SK-N-SH (cell line): ENCODE results near the gene ENOX1. TPM values are rescaled to one million over a fixed set of nuclear protein-coding genes. Genes with fewer than 3 reads are reported as not detected.

ENCODE experiments used
- CTCF ChIA-PET: fragments of 300-600, 350-600 bp; formaldehyde crosslinking; extraction: SDS; loops from one replicate; lab custom pipeline; 2021; lab: Yijun Ruan, JAX
- POLR2A ChIA-PET: fragments of 350-600 bp; sonication (Branson Sonifier 250); formaldehyde crosslinking; extraction: SDS; loops from one replicate; lab custom pipeline; 2020; ENCODE audit warnings: antibody characterized with exemption, inconsistent platforms; lab: Yijun Ruan, JAX
- DNase-seq: peaks from one replicate; pipeline ENCODE4 v3.0.0; 2012
- H2AFZ ChIP-seq: fragments of 200-600 bp; sonication (generic); 2 replicates; pipeline ENCODE4 v1.8.1; 2016; ENCODE audit warnings: antibody characterized with exemption, mild to moderate bottlenecking, low read depth
- H3F3A ChIP-seq: fragments of 200-600 bp; sonication (generic); replicated peaks from 2 replicates; pipeline ENCODE3; 2016; ENCODE audit warnings: antibody characterized with exemption, mild to moderate bottlenecking; ENCODE audit not compliant: insufficient read depth
- H3K27ac ChIP-seq, 2 experiments: fragments of 200-500 bp in 1 of 2; fragments of 200-600 bp in 1 of 2; sonication (Bioruptor generic) in 1 of 2; sonication (generic), shearing (Covaris generic) in 1 of 2; 2 replicates each; pipeline versions ENCODE4 v1.5.1 to v1.6.1; 2014 to 2016; ENCODE audit warnings: low read depth in 2 of 2, inconsistent platforms in 1 of 2, low read length in 1 of 2, mild to moderate bottlenecking in 1 of 2, mixed read lengths in 1 of 2
- H3K27me3 ChIP-seq: fragments of 200-600 bp; sonication (generic), shearing (Covaris generic); 2 replicates; pipeline ENCODE4 v1.6.1; 2016; ENCODE audit warnings: mixed run types; ENCODE audit not compliant: insufficient read depth
- H3K36me3 ChIP-seq, 2 experiments: fragments of 200-500 bp in 1 of 2; fragments of 200-600 bp in 1 of 2; sonication (Bioruptor generic) in 1 of 2; sonication (generic) in 1 of 2; replicated peaks in 1 of 2; 2 replicates each; pipeline versions ENCODE3 to v1.5.1; 2014 to 2016; ENCODE audit warnings: low read length in 1 of 2, mild to moderate bottlenecking in 1 of 2; ENCODE audit not compliant: insufficient read depth in 2 of 2, control insufficient read depth in 1 of 2
- H3K4me1 ChIP-seq, 2 experiments: fragments of 200-500 bp in 1 of 2; fragments of 200-600 bp in 1 of 2; sonication (Bioruptor generic) in 1 of 2; sonication (generic), shearing (Covaris generic) in 1 of 2; 2 replicates each; pipeline versions ENCODE4 v1.5.1 to v1.6.1; 2014 to 2016; ENCODE audit warnings: low read depth in 1 of 2, low read length in 1 of 2, mixed run types in 1 of 2; ENCODE audit not compliant: insufficient read depth in 2 of 2, control insufficient read depth in 1 of 2
- H3K4me2 ChIP-seq: fragments of 200-600 bp; sonication (generic), shearing (Covaris generic); 2 replicates; pipeline ENCODE4 v1.6.1; 2017; ENCODE audit warnings: mixed run types
- H3K4me3 ChIP-seq, 2 experiments: fragments of 200-500 bp in 1 of 2; fragments of 200-600 bp in 1 of 2; sonication (Bioruptor generic) in 1 of 2; sonication (generic), shearing (Covaris generic) in 1 of 2; 2 replicates each; pipeline versions ENCODE4 v1.5.1 to v1.8.1; 2014 to 2016; ENCODE audit warnings: low read depth in 2 of 2, inconsistent platforms in 1 of 2, low read length in 1 of 2, mild to moderate bottlenecking in 1 of 2, mixed read lengths in 1 of 2, moderate library complexity in 1 of 2
- H3K79me2 ChIP-seq: fragments of 200-600 bp; sonication (generic); 2 replicates; pipeline ENCODE4 v1.8.1; 2017; ENCODE audit warnings: mild to moderate bottlenecking; ENCODE audit not compliant: insufficient read depth
- H3K9ac ChIP-seq: fragments of 200-600 bp; sonication (generic); 2 replicates; pipeline ENCODE4 v1.6.1; 2017; ENCODE audit warnings: mixed run types
- H3K9me2 ChIP-seq: fragments of 200-600 bp; sonication (generic); 2 replicates; pipeline ENCODE4 v1.6.1; 2017; ENCODE audit warnings: mixed run types
- H3K9me3 ChIP-seq: fragments of 200-600 bp; sonication (generic); 2 replicates; pipeline ENCODE4 v1.6.1; 2017; ENCODE audit warnings: mixed run types, mild to moderate bottlenecking, moderate library complexity
- H4K20me1 ChIP-seq: fragments of 200-600 bp; sonication (generic); 2 replicates; pipeline ENCODE4 v1.6.1; 2017; ENCODE audit warnings: mild to moderate bottlenecking, mixed run types; ENCODE audit not compliant: insufficient read depth
- ELF1 ChIP-seq: IDR thresholded peaks from 2 replicates; pipeline ENCODE4 v1.4.0; 2012
- EP300 ChIP-seq, 2 experiments: IDR thresholded peaks; 2 replicates each; pipeline versions ENCODE4 v1.4.0 to v1.6.1; 2012; ENCODE audit warnings: borderline replicate concordance in 1 of 2, low read depth in 1 of 2, low read length in 1 of 2
- EZH2phosphoT487 ChIP-seq: fragments of 200-600 bp; sonication (generic); IDR thresholded peaks from 2 replicates; pipeline ENCODE4 v1.6.1; 2017; ENCODE audit warnings: low read depth, mixed run types, mild to moderate bottlenecking, antibody characterized with exemption, moderate library complexity, borderline replicate concordance
- FOXM1 ChIP-seq: IDR thresholded peaks from 2 replicates; pipeline ENCODE4 v1.4.0; 2012; ENCODE audit warnings: low read depth, mild to moderate bottlenecking
- GATA2 ChIP-seq: sonication (generic); formaldehyde crosslinking; IDR thresholded peaks from 2 replicates; pipeline ENCODE4 v1.5.0; 2020; ENCODE audit warnings: mild to moderate bottlenecking, missing genetic modification reagents
- MAX ChIP-seq: IDR thresholded peaks from 2 replicates; pipeline ENCODE4 v1.4.0; 2012; ENCODE audit warnings: low read depth
- MEF2A ChIP-seq: IDR thresholded peaks from 2 replicates; pipeline ENCODE4 v1.4.0; 2012; ENCODE audit warnings: low read depth, borderline replicate concordance
- PBX3 ChIP-seq: IDR thresholded peaks from 2 replicates; pipeline ENCODE4; 2012
- POLR2AphosphoS5 ChIP-seq: IDR thresholded peaks from 2 replicates; pipeline ENCODE4 v1.6.1; 2012; ENCODE audit warnings: low read depth, low read length
- RCOR1 ChIP-seq: fragments of 150-350 bp; IDR thresholded peaks from 2 replicates; pipeline ENCODE4 v1.6.1; 2017; ENCODE audit warnings: antibody characterized with exemption, low read length
- REST ChIP-seq: IDR thresholded peaks from 2 replicates; pipeline ENCODE4 v1.6.1; 2012; ENCODE audit warnings: mild to moderate bottlenecking, low read depth, low read length, moderate library complexity
- RFX5 ChIP-seq: IDR thresholded peaks from 2 replicates; pipeline ENCODE4 v1.6.1; 2012; ENCODE audit warnings: mild to moderate bottlenecking, improper control_type of control experiment, low read length
- TCF12 ChIP-seq: IDR thresholded peaks from 2 replicates; pipeline ENCODE4 v1.4.0; 2012
- USF1 ChIP-seq: IDR thresholded peaks from 2 replicates; pipeline ENCODE4 v1.4.0; 2012; ENCODE audit warnings: low read depth, borderline replicate concordance
- USF2 ChIP-seq: fragments of 150-350 bp; IDR thresholded peaks from 2 replicates; pipeline ENCODE4 v1.6.1; 2017; ENCODE audit warnings: antibody characterized with exemption, low read length, low read depth, borderline replicate concordance
- WGBS: methylation state at CpG from one replicate; pipeline ENCODE4 v1.1.6; 2017; ENCODE audit warnings: low lambda C conversion rate; 5-methylcytosine and 5-hydroxymethylcytosine counted together
- polyA plus RNA-seq, 3 experiments: library from polyadenylated mRNA; depleted of rRNA; stranded (reverse); fragments of >200 nt; gene quantifications; 2 replicates each; pipeline ENCODE4 v1.2.3, GENCODE V29; 2012

The ENOX1 gene
- polyA plus RNA-seq, 1 of the 3 experiments (the other 2 are of a cell fraction) = 5.8 TPM

GRCh38 chr13:43495732-43496131, 291.0 kb downstream of the ENOX1 start:
- no peak overlapping the region for H3K27ac ChIP-seq
- 0 out of 2 replicates have a peak, but pooled peaks cover 10% of the 10 kb centered on the region for H3K9me3 ChIP-seq
- TF ChIP-seq POLR2AphosphoS5 = no peak
- no peak for TF ChIP-seq PBX3
- no peak for TF ChIP-seq FOXM1
- no peak for TF ChIP-seq REST
- TF ChIP-seq EP300 (IDR thresholded peaks at IDR 0.05; ENCODE audit: borderline replicate concordance in 1 of 2, low read depth in 1 of 2, low read length in 1 of 2) = no peak
- TF ChIP-seq RCOR1 = no peak
- TF ChIP-seq TCF12 = no peak
- no peak for TF ChIP-seq GATA2 (CRISPR knock-in tag)
- TF ChIP-seq USF1 = no peak
- TF ChIP-seq EZH2phosphoT487 = no peak
- no peak for TF ChIP-seq ELF1
- no peak for TF ChIP-seq RFX5
- TF ChIP-seq MEF2A = no peak
- no peak for TF ChIP-seq USF2
- TF ChIP-seq MAX = no peak
- no peak overlapping the region for H2AFZ ChIP-seq
- H3K4me3 ChIP-seq = no peak overlapping the region
- WGBS = 97% methylated on average over 1 of the region's 1 CpG
- CTCF ChIA-PET = no interaction called here
- no peaks in the 10 kb centered on the region for H4K20me1 ChIP-seq
- no peaks in the 10 kb centered on the region for H3K36me3 ChIP-seq
- H3K4me1 ChIP-seq = no peaks in the 10 kb centered on the region
- H3K27me3 ChIP-seq = no peaks in the 10 kb centered on the region
- no peaks in the 10 kb centered on the region for H3K79me2 ChIP-seq
- no peaks in the 10 kb centered on the region for H3K9me2 ChIP-seq
- H3K4me2 ChIP-seq = no peak overlapping the region
- POLR2A ChIA-PET = no interaction called here
- no peak for DNase-seq
- H3F3A ChIP-seq = no peaks in the 10 kb centered on the region
- H3K9ac ChIP-seq = no peak overlapping the region
